A549 treated with Hydrocortisone at 1 μM for 4 hours (cell line): ENCODE measurements around the gene TAF9. TPM values are rescaled to one million over a fixed set of nuclear protein-coding genes. Genes with fewer than 3 reads are reported as not detected.

Source experiments
- total RNA-seq: library from RNA; stranded (reverse); fragments of 200-300 nt; extraction: Qiagen RNA extraction; gene quantifications from 5 replicates; pipeline ENCODE4 v1.2.3, GENCODE V29; 2022

The TAF9 gene, protein sequence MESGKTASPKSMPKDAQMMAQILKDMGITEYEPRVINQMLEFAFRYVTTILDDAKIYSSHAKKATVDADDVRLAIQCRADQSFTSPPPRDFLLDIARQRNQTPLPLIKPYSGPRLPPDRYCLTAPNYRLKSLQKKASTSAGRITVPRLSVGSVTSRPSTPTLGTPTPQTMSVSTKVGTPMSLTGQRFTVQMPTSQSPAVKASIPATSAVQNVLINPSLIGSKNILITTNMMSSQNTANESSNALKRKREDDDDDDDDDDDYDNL
- 120 to 148 TPM (median 129 TPM) in 5 replicates for total RNA-seq

DNA sequence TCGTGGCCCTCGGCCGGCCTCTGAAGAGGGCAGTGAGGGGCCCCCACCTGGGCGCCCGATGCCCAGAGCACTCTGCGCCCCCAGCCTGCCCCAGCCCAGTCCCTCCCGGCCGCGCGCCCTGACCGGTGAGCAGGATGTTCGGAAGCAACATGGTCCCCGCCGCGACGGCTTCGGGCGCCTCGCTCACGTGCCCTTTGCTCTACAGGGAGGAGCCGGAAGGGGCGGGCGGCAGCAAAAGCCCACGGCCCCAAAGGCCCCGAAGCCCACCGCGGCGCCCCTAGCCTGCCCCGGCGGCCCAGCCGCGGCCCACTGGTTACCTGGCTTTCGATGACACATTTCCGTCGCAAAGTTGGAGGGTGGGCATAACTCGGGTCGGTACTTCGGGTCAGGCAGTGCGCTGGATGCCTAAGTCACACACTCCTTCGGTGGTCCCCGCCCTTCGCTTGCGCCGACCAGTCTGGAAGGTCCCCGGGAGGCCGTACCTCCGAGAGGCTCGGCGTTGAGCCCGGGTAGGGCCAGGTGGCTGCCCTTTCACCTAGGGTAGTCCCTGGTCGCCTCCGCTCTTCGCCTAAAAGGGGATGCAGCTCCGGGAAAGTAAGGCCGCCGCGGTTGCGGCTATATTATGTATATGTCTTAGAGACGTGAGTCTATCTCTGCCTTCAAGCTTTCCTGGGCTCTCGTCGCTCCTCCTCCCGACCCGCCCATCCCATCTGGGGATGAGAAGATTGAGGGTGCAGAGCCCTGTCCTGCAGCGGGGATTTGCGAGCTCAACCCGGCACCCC is at the start of gene TAF9, which contains the start of the genes AK6 and RAD17:
TSS of gene TAF9 (minus strand) at position 181 of the 782 bp plus-strand sequence. CDS start 3,783 bp downstream, outside the sequence.
TSS of gene AK6 (minus strand) at position 181 of the 782 bp plus-strand sequence. CDS start at position 151, 30 bp downstream.
TSS of gene RAD17 (plus strand) at position 479 of the 782 bp plus-strand sequence. CDS start 2,391 bp downstream, outside the sequence.

DNA sequence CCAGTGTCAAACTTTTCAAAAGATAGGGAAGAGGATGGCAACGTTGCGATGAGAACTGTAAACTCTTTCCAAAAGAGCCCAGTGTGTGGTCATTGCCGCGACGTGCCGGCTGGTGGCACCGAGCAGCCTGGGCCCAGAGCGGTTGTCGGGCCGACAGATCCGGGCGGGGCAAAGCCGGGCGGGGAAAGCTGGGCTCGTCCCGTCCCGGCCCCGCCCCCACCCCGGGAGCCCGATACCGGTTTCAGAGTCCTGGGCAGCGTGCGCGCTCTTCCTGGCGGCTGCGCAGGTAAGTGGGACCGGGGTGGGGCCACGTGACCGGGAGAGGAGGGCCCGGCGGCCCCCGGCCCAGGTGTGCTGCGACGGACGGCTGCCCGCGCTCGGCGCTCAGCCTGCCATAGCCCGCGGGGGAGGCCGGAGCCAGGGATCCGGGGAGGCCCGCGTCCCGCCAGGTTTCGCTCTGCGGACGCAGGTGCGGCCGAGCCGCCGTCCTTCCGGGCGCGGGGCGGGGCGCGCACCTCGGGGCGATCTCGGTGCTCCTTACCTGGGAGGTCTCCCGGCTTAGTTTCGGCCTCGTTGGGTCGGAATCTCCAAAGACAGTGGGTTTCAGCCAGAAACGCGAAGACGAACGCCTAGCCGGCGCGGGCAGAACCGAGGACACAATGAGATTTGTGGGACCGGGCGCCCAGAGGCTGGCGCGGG is 45.7 kb upstream of the TAF9 start, which contains the start of gene MARVELD2:
TSS of gene MARVELD2 (plus strand) at position 232 of the 699 bp plus-strand sequence. CDS start 4,270 bp downstream, outside the sequence.

Other genes starting within 250 kb of the TAF9 start
- 244 to 287 TPM (median 273 TPM) in 5 replicates for gene CCNB1, start 202.4 kb downstream of the TAF9 start, total RNA-seq
- 26.0 to 31.0 TPM (median 28.8 TPM) in 5 replicates for gene CENPH, start 179.9 kb downstream of the TAF9 start, total RNA-seq
- 52.7 to 71.8 TPM (median 54.4 TPM) in 5 replicates for gene CDK7, start 134.6 kb downstream of the TAF9 start, total RNA-seq
- gene CCDC125, start 36.7 kb downstream of the TAF9 start, total RNA-seq: 2.8 to 4.0 TPM (median 3.3 TPM) in 5 replicates
- gene AK6, start within 50 bp of the TAF9 start, total RNA-seq: 36.3 to 50.9 TPM (median 49.8 TPM) in 5 replicates
- 15.7 to 18.7 TPM (median 16.3 TPM) in 5 replicates for gene RAD17, start 298 bp upstream of the TAF9 start, total RNA-seq
- 2.0 to 4.3 TPM (median 2.4 TPM) in 5 replicates for gene MARVELD2, start 45.6 kb upstream of the TAF9 start, total RNA-seq
- gene OCLN, start 123.3 kb upstream of the TAF9 start, total RNA-seq: 7.2 to 14.8 TPM (median 8.7 TPM) in 5 replicates
- 32.0 to 41.4 TPM (median 32.2 TPM) in 5 replicates for gene GTF2H2C, start 190.7 kb upstream of the TAF9 start, total RNA-seq